GM12878 (cell line): ENCODE results near the gene FAM110C. TPM values are rescaled to one million over a fixed set of nuclear protein-coding genes. Genes with fewer than 3 reads are reported as not detected.

Source experiments
- ATAC-seq: fragments of 200-7000 bp; cut with Tn5 transposase; 3 replicates; pipeline ENCODE4 v1.9.1; 2020; ENCODE audit warnings: mild to moderate bottlenecking, moderate library complexity
- BruUV-seq: library from RNA; stranded (reverse); fragments of 400-500 nt; replicated peaks from 2 replicates; lab custom pipeline; 2021; lab: Mats Ljungman, UMichigan
- CTCF ChIA-PET: fragments of 300-600 bp; sonication (Branson Sonifier 250); formaldehyde crosslinking; extraction: SDS; loops from one replicate; lab custom pipeline; 2021; ENCODE audit warnings: inconsistent platforms; lab: Yijun Ruan, JAX
- POLR2A ChIA-PET: fragments of 350-600 bp; formaldehyde crosslinking; extraction: SDS; loops from one replicate; lab custom pipeline; 2021; ENCODE audit warnings: inconsistent platforms; lab: Charles Lee
- RAD21 ChIA-PET: fragments of 300-600 bp; sonication (Branson Sonifier 250); formaldehyde crosslinking; loops from one replicate; lab custom pipeline; 2023; ENCODE audit warnings: antibody characterized with exemption; ENCODE audit not compliant: unreplicated experiment; lab: Charles Lee
- SMC1A ChIA-PET: fragments of 300-600 bp; sonication (Branson Sonifier 250); formaldehyde crosslinking; loops from one replicate; lab custom pipeline; 2023; ENCODE audit not compliant: unreplicated experiment, uncharacterized antibody; lab: Charles Lee
- DNase-seq: peaks from one replicate; pipeline ENCODE4 v3.0.0-alpha.2; 2011; ENCODE audit warnings: low read depth, low spot score
- FAIRE-seq: peaks from 3 replicates; lab custom pipeline; 2011; peaks lifted over from hg19 to GRCh38; lab: Jason Lieb, UNC
- H2AFZ ChIP-seq: 2 replicates; pipeline ENCODE4 v1.6.0; 2011; ENCODE audit warnings: low read depth, low read length, control low read depth; ENCODE audit not compliant: control insufficient read depth
- H3K27ac ChIP-seq: 2 replicates; pipeline ENCODE4 v1.5.1; 2011; ENCODE audit warnings: control low read depth; ENCODE audit not compliant: control insufficient read depth, insufficient read depth
- H3K27me3 ChIP-seq, 2 experiments: replicated peaks in 1 of 2; 2 replicates each; pipeline versions ENCODE4 v1.6.0 to v1.6.1; 2011; ENCODE audit warnings: low read length in 1 of 2; ENCODE audit not compliant: control insufficient read depth in 2 of 2, insufficient read depth in 2 of 2
- H3K36me3 ChIP-seq, 2 experiments: 2 replicates each; pipeline ENCODE4 v1.5.1; 2011; ENCODE audit warnings: low read length in 1 of 2; ENCODE audit not compliant: control insufficient read depth in 2 of 2, insufficient read depth in 2 of 2
- H3K4me1 ChIP-seq: 2 replicates; pipeline ENCODE4 v1.6.1; 2011; ENCODE audit warnings: mild to moderate bottlenecking, low read length, moderate library complexity, mixed read lengths; ENCODE audit not compliant: control insufficient read depth, insufficient read depth
- H3K4me2 ChIP-seq: 2 replicates; pipeline ENCODE4 v1.6.0; 2011; ENCODE audit warnings: control low read depth; ENCODE audit not compliant: control insufficient read depth, insufficient read depth
- H3K4me3 ChIP-seq: fragments of 200-600 bp; sonication (generic); 2 replicates; pipeline ENCODE4 v1.5.1; 2016
- H3K79me2 ChIP-seq: 2 replicates; pipeline ENCODE4 v1.6.0; 2011; ENCODE audit warnings: low read length; ENCODE audit not compliant: control insufficient read depth, insufficient read depth
- H3K9ac ChIP-seq: 2 replicates; pipeline ENCODE4 v1.8.0; 2011; ENCODE audit warnings: low read length, control low read depth, mixed read lengths; ENCODE audit not compliant: control insufficient read depth, insufficient read depth
- H3K9me3 ChIP-seq: replicated peaks from 3 replicates; pipeline ENCODE4 v1.5.1; 2011; ENCODE audit warnings: mild to moderate bottlenecking, low read length; ENCODE audit not compliant: control insufficient read depth, insufficient read depth
- H4K20me1 ChIP-seq: 2 replicates; pipeline ENCODE4 v1.6.0; 2011; ENCODE audit not compliant: control insufficient read depth, insufficient read depth
- CBX3 ChIP-seq: fragments of 200-600 bp; sonication (generic); IDR thresholded peaks from 2 replicates; pipeline ENCODE4 v1.6.1; 2016; ENCODE audit warnings: low read depth, borderline replicate concordance
- MEF2A ChIP-seq: IDR thresholded peaks from 2 replicates; pipeline ENCODE4 v1.6.1; 2011; ENCODE audit warnings: low read depth, mild to moderate bottlenecking, low read length, moderate library complexity; ENCODE audit not compliant: insufficient read depth
- MTA3 ChIP-seq: IDR thresholded peaks from 2 replicates; pipeline ENCODE4 v1.6.1; 2012; ENCODE audit warnings: low read length, inconsistent platforms, borderline replicate concordance
- NR2F1 ChIP-seq: fragments of 450-650 bp; conservative IDR thresholded peaks from 2 replicates; pipeline ENCODE4 v1.6.1; 2017; ENCODE audit warnings: mild to moderate bottlenecking
- PKNOX1 ChIP-seq: fragments of 450-650 bp; IDR thresholded peaks from 2 replicates; pipeline ENCODE4 v1.6.1; 2016; ENCODE audit warnings: mild to moderate bottlenecking
- POLR2A ChIP-seq: IDR thresholded peaks from 2 replicates; pipeline ENCODE4 v1.6.1; 2011; ENCODE audit warnings: low read depth, mild to moderate bottlenecking, low read length
- POLR2AphosphoS5 ChIP-seq: IDR thresholded peaks from 2 replicates; pipeline ENCODE4 v1.6.1; 2011; ENCODE audit warnings: mild to moderate bottlenecking, low read length, inconsistent platforms
- SIN3A ChIP-seq: IDR thresholded peaks from 2 replicates; pipeline ENCODE4 v1.6.1; 2012; ENCODE audit warnings: low read depth, low read length, improper control_type of control experiment
- WGBS: methylation state at CpG from one replicate; pipeline ENCODE4 v1.1.6; 2016; ENCODE audit warnings: low lambda C conversion rate; ENCODE audit not compliant: insufficient replicate concordance, insufficient coverage; ENCODE audit errors: missing lambda C conversion rate; 5-methylcytosine and 5-hydroxymethylcytosine counted together
- in situ Hi-C: fragments of 300-500 bp; cut with MboI; formaldehyde crosslinking; loops from 9 replicates; pipeline ENCODE4 v1.14.3; 2018; ENCODE audit warnings: mixed read lengths
- intact Hi-C: fragments of 100-400 bp; cut with micrococcal nuclease; formaldehyde crosslinking; loops from one replicate; pipeline ENCODE4 v1.14.2; 2022; ENCODE audit not compliant: unreplicated experiment
- polyA plus RNA-seq, 11 experiments: library from polyadenylated mRNA; depleted of rRNA in 4 of 11; unstranded in 6 of 11; stranded (reverse) in 5 of 11; fragments of >200 nt; fragmentation: Nextera tagmentation in 4 of 11; fragmentation: Illumina TruSeq in 1 of 11; extraction: Ambion mirVana in 4 of 11; extraction: Trizol in 1 of 11; gene quantifications; 1 replicate in 1 of 11; 2 replicates in 10 of 11; pipeline versions ENCODE4 v1.2.1 to v1.2.3, GENCODE V29; 2011 to 2016; ENCODE audit warnings: inconsistent platforms in 2 of 11, missing spikeins in 2 of 11, low read depth in 1 of 11
- total RNA-seq, 4 experiments: library from RNA; depleted of rRNA in 3 of 4; stranded (reverse); fragments of >200 nt in 3 of 4; fragmentation: Illumina TruSeq in 1 of 4; extraction: Trizol in 1 of 4; gene quantifications; 2 replicates each; pipeline versions ENCODE4 v1.2.1 to v1.2.3, GENCODE V29; 2013 to 2021

The FAM110C gene
- total and polyA plus RNA-seq, 10 of the 15 experiments (the other 5 are each of a cell fraction or from before 2014, with no cell fraction given) = not detected

GRCh38 chr2:65121-65520, 18.8 kb upstream of the FAM110C start:
- Histone ChIP-seq H3K9me3 (no peaks in the 10 kb centered on the region; the same call in 2 of the 3 replicates), H3K9ac (no peak overlapping the region), H3K27me3 (no peaks in the 10 kb centered on the region), H3K4me2 (no peak overlapping the region), H3K79me2 (no peaks in the 10 kb centered on the region), H3K36me3 (no peaks in the 10 kb centered on the region)
- ChIA-PET POLR2A (no interaction called here), RAD21 (no interaction called here), CTCF (interaction anchor here (1.0 kb wide), 1 partner anchor 225 kb away, joined by 3 read pairs; no protein-coding TSS in a partner anchor)
- in situ Hi-C loops (no loop called here), intact Hi-C loops (no loop called here)
- DNase-seq = no peak
- TF ChIP-seq CBX3 (no peak), MTA3 (no peak), POLR2AphosphoS5 (no peak), PKNOX1 (no peak), NR2F1 (no peak), SIN3A (no peak), MEF2A (no peak), POLR2A (no peak)
- TF ChIP-seq, all 136 proteins: peak for 0
- Histone ChIP-seq H3K4me1 (no peaks in the 10 kb centered on the region), H3K27ac (no peak overlapping the region), H4K20me1 (no peaks in the 10 kb centered on the region), H2AFZ (no peak overlapping the region), H3K4me3 (no peak overlapping the region)
- 5% methylated on average over 4 of the region's 4 CpGs for WGBS
- SMC1A ChIA-PET = no interaction called here
- BruUV-seq = no TSS peak
- no peak for ATAC-seq
- no peak for FAIRE-seq
